Parathyroid adenoma (tissue), 2 donors: ENCODE data around the gene FAU.
A peak's percentile ranks its signal among the peaks of the same experiment; 100 is the strongest.

Experiments
- H2AFZ ChIP-seq: fragments of 300-600 bp; sonication (generic); one replicate; pipeline ENCODE4 v1.7.0; 2017; ENCODE audit warnings: antibody characterized with exemption, mild to moderate bottlenecking
- H3K27ac ChIP-seq: fragments of 300-600 bp; sonication (generic); one replicate; pipeline ENCODE4 v1.7.0; 2017
- H3K27me3 ChIP-seq: fragments of 300-600 bp; sonication (generic); one replicate; pipeline ENCODE4 v1.7.0; 2017; ENCODE audit warnings: low read length; ENCODE audit not compliant: control insufficient read depth, insufficient read depth
- H3K36me3 ChIP-seq: fragments of 300-600 bp; sonication (generic); one replicate; pipeline ENCODE4 v1.7.0; 2017; ENCODE audit warnings: low read length; ENCODE audit not compliant: control insufficient read depth, insufficient read depth
- H3K4me1 ChIP-seq: fragments of 300-600 bp; sonication (generic); one replicate; pipeline ENCODE4 v1.7.0; 2017; ENCODE audit warnings: control low read depth
- H3K4me2 ChIP-seq: fragments of 300-600 bp; sonication (generic); one replicate; pipeline ENCODE4 v1.7.0; 2017; ENCODE audit warnings: low read length
- H3K4me3 ChIP-seq: fragments of 300-600 bp; sonication (generic); one replicate; pipeline ENCODE4 v1.7.0; 2017; ENCODE audit warnings: low read depth, low read length
- H3K79me2 ChIP-seq: fragments of 300-600 bp; sonication (generic); one replicate; pipeline ENCODE4 v1.7.0; 2017; ENCODE audit warnings: control low read depth
- H3K9ac ChIP-seq: fragments of 300-600 bp; sonication (generic); one replicate; pipeline ENCODE4 v1.7.0; 2017; ENCODE audit warnings: mild to moderate bottlenecking
- H3K9me3 ChIP-seq: fragments of 300-600 bp; sonication (generic); one replicate; pipeline ENCODE4 v1.7.0; 2017; ENCODE audit warnings: low read length; ENCODE audit not compliant: control insufficient read depth
- CTCF ChIP-seq: fragments of 300-600 bp; sonication (generic); IDR thresholded peaks from one replicate; pipeline ENCODE4 v1.7.0; 2017; ENCODE audit warnings: antibody characterized with exemption, mild to moderate bottlenecking
- donor health status: primary hyperparathyroidism.

The FAU gene

DNA sequence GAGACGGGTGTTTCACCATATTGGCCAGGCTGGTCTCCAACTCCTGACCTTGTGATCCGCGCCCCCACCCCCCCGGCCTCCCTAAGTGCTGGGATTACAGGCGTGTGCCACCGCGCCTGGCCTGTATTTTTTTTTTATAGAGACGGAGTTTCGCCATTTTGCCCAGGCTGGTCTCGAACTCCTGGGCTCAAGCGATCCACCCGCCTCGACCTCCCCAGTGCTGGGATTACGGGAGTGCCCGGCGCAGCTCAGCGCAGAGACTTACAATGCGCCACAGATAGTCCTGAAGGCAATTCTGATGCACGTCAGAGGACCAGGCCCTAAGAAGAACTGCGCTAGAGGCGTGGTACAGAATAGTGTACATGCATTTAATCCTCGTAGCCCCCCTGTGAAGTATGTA lies 26.5 kb downstream of the FAU start:
- Histone ChIP-seq H3K4me3 (no peak overlapping the region), H3K9me3 (no peaks in the 10 kb centered on the region), H3K4me2 (peak overlapping the region; percentile 33), H3K27ac (peak overlapping the region; percentile 91), H3K27me3 (no peaks in the 10 kb centered on the region), H3K4me1 (peaks cover 7% of the 10 kb centered on the region), H3K36me3 (no peaks in the 10 kb centered on the region), H2AFZ (peak overlapping the region; percentile 99), H3K9ac (no peak overlapping the region), H3K79me2 (peaks cover 12% of the 10 kb centered on the region)
- no peak for TF ChIP-seq CTCF

DNA sequence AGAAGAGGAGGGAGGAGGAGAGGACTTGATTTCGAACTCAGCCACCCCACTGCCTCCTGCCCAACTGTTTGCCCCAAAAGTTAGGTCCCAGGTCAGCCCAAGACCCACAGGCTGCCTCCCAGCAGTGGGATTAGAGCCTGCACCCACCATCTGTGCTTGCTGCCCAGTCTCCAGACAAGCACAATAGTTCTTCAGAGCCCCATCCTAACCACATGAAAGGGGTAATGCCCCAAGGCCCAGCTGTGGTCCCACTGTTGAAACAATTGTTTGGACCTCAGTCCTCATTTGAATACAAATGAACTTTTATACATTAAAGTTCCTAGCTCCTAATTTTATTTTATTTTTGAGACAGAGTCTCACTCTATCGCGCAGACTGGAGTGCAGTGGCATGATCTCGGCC lies 31.3 kb downstream of the FAU start:
- Histone ChIP-seq H3K27me3 (no peaks in the 10 kb centered on the region), H3K9ac (no peak overlapping the region), H3K9me3 (no peaks in the 10 kb centered on the region), H3K4me1 (peaks cover under 1% of the 10 kb centered on the region), H3K36me3 (no peaks in the 10 kb centered on the region), H3K4me3 (no peak overlapping the region), H3K27ac (no peak overlapping the region), H3K79me2 (no peaks in the 10 kb centered on the region), H2AFZ (no peak overlapping the region), H3K4me2 (no peak overlapping the region)
- no peak for TF ChIP-seq CTCF

DNA sequence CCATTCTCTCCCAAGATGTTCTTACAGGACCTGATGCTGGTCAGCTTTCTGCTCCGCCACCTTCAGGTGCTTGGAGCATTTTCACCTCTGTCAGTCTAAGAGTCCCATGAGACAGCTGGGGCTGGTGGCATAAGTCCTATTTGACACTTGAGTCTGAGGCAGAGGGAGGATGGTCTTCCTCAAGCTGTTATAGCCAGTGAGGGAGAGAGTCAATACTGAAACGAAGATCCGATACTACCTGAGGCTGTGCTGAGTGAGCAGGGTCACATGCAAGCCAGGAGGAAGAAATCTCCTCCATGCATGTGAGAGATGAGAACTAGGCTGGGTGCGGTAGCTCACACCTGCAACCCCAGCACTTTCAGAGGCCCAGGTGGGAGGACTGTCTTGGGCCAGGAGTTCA lies 32.3 kb downstream of the FAU start:
- no peak overlapping the region for H2AFZ ChIP-seq
- no peak overlapping the region for H3K9ac ChIP-seq
- H3K9me3 ChIP-seq, result no peaks in the 10 kb centered on the region
- H3K36me3 ChIP-seq, result no peaks in the 10 kb centered on the region
- H3K79me2 ChIP-seq, result no peaks in the 10 kb centered on the region
- no peak for TF ChIP-seq CTCF
- H3K27me3 ChIP-seq, result no peaks in the 10 kb centered on the region
- no peak overlapping the region for H3K4me3 ChIP-seq
- H3K27ac ChIP-seq, result no peak overlapping the region
- no peak overlapping the region for H3K4me2 ChIP-seq
- peaks cover 4% of the 10 kb centered on the region for H3K4me1 ChIP-seq

GRCh38 chr11:65087827-65088226 lies 34.1 kb downstream of the FAU start:
- H3K9me3 ChIP-seq, result no peaks in the 10 kb centered on the region
- no peak for TF ChIP-seq CTCF
- H3K4me3 ChIP-seq, result no peak overlapping the region
- peaks cover 4% of the 10 kb centered on the region for H3K4me1 ChIP-seq
- H3K4me2 ChIP-seq, result no peak overlapping the region
- no peak overlapping the region for H3K9ac ChIP-seq
- H3K27ac ChIP-seq, result no peak overlapping the region
- H3K79me2 ChIP-seq, result no peaks in the 10 kb centered on the region
- H3K27me3 ChIP-seq, result no peaks in the 10 kb centered on the region
- H3K36me3 ChIP-seq, result no peaks in the 10 kb centered on the region
- H2AFZ ChIP-seq, result no peak overlapping the region

DNA sequence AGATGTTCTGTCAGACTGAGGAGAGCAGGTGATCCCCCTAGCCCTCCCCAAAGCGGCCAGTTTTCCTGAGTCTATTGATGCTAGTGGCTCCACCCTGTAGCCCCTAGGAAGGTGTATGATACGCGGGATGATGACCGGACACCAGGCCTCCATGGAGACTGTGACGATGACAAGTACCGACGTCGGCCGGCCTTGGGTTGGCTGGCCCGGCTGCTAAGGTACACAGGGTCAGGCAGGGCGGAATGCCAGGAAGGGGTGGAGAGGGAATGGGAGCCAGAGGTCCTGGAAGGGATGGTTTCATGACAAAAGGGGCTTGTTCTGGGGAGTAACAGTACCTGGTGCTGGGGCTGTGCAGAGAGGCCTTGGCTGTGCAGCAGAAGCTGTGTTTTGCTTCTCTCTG lies 34.7 kb downstream of the FAU start:
- H3K27me3 ChIP-seq, result no peaks in the 10 kb centered on the region
- no peak overlapping the region for H3K4me3 ChIP-seq
- no peak overlapping the region for H3K9ac ChIP-seq
- H3K79me2 ChIP-seq, result no peaks in the 10 kb centered on the region
- H3K36me3 ChIP-seq, result no peaks in the 10 kb centered on the region
- H3K4me2 ChIP-seq, result no peak overlapping the region
- TF ChIP-seq CTCF, result no peak
- H3K9me3 ChIP-seq, result no peaks in the 10 kb centered on the region
- H2AFZ ChIP-seq, result no peak overlapping the region
- no peak overlapping the region for H3K27ac ChIP-seq
- H3K4me1 ChIP-seq, result peaks cover 4% of the 10 kb centered on the region
